Testis (tissue), 3 donors: Measurements from ENCODE around the gene RIPOR2. TPM values are rescaled to one million over a fixed set of nuclear protein-coding genes. Genes with fewer than 3 reads are reported as not detected.

ENCODE experiments used
- DNase-seq: peaks from one replicate; pipeline ENCODE4 v3.0.0-alpha.2; 2019
- H3K27ac ChIP-seq, 2 donors: fragments of 200-600 bp; sonication (generic); one replicate each; pipeline ENCODE4 v1.5.1; 2019
- H3K27me3 ChIP-seq: fragments of 200-600 bp; sonication (generic); one replicate; pipeline ENCODE4 v1.5.1; 2019
- H3K36me3 ChIP-seq: fragments of 200-600 bp; sonication (generic); one replicate; pipeline ENCODE4 v1.5.1; 2017; ENCODE audit warnings: low read depth; ENCODE audit errors: missing control alignments
- H3K4me1 ChIP-seq: fragments of 200-600 bp; sonication (generic); one replicate; pipeline ENCODE4 v1.5.1; 2019
- H3K4me3 ChIP-seq, 2 donors: fragments of 200-600 bp; sonication (generic); one replicate each; pipeline ENCODE4 v1.5.1; 2017 to 2019
- H3K9me3 ChIP-seq: fragments of 200-600 bp; sonication (generic); one replicate; pipeline ENCODE4 v1.5.1; 2017
- CTCF ChIP-seq, 3 experiments: fragments of 450-650 bp in 2 of 3; fragments of 200-600 bp in 1 of 3; sonication (generic) in 1 of 3; IDR thresholded peaks; one replicate each; pipeline ENCODE4 v1.5.1; 2016 to 2019; ENCODE audit warnings: antibody characterized with exemption in 3 of 3, mild to moderate bottlenecking in 2 of 3, moderate library complexity in 1 of 3
- POLR2A ChIP-seq: fragments of 450-650 bp; IDR thresholded peaks from one replicate; pipeline ENCODE4 v1.6.1; 2017; ENCODE audit warnings: antibody characterized with exemption, mild to moderate bottlenecking, moderate library complexity
- WGBS, 2 donors: methylation state at CpG; one replicate each; pipeline ENCODE4 v1.1.5; 2018; 5-methylcytosine and 5-hydroxymethylcytosine counted together
- intact Hi-C: fragments of 100-400 bp; cut with DNase I; formaldehyde crosslinking; loops from one replicate; pipeline ENCODE4 v1.15.1; 2023; ENCODE audit warnings: low total_unique reads
- polyA plus RNA-seq: library from polyadenylated mRNA; stranded (reverse); fragments of 350-450 nt; fragmentation: Illumina TruSeq; extraction: RNeasy Lipid Tissue Mini Kit (QIAGEN cat#74804); gene quantifications from one replicate; pipeline ENCODE4 v1.2.3, GENCODE V29; 2014; ENCODE audit warnings: low read depth, low replicate concordance; ENCODE audit not compliant: insufficient read depth
- total RNA-seq, 2 donors: library from RNA; depleted of rRNA; stranded (reverse); fragments of >200 nt; gene quantifications; one replicate each; pipeline ENCODE4 v1.2.3, GENCODE V29; 2016

The RIPOR2 gene
- total and polyA plus RNA-seq, 3 donors from 2014 or later = 3.7 to 15.1 (median 10.0) TPM

GRCh38 chr6:24807584-24807983, 128.2 kb downstream of the RIPOR2 start:
- no peak overlapping the region for H3K4me3 ChIP-seq
- no peak for DNase-seq
- 94 to 96% methylated on average over 3 of the region's 3 CpGs for WGBS, 2 donors
- TF ChIP-seq CTCF (IDR thresholded peaks at IDR 0.05) = no peak
- TF ChIP-seq POLR2A = no peak
- H3K27ac ChIP-seq = no peak overlapping the region
- intact Hi-C loops = no loop called here
- H3K27me3 ChIP-seq = no peaks in the 10 kb centered on the region
- H3K4me1 ChIP-seq = no peaks in the 10 kb centered on the region
- no peaks in the 10 kb centered on the region for H3K36me3 ChIP-seq
- H3K9me3 ChIP-seq = no peaks in the 10 kb centered on the region

GRCh38 chr6:24802271-24803059, 133.3 kb downstream of the RIPOR2 start:
- no peaks in the 10 kb centered on the region for H3K9me3 ChIP-seq
- DNase-seq = no peak
- intact Hi-C loops = no loop called here
- TF ChIP-seq CTCF (IDR thresholded peaks at IDR 0.05) = no peak
- peaks cover 5% of the 10 kb centered on the region for H3K4me1 ChIP-seq
- 81 to 88% methylated on average over 8 of the region's 8 CpGs for WGBS, 2 donors
- no peak overlapping the region for H3K27ac ChIP-seq
- no peaks in the 10 kb centered on the region for H3K36me3 ChIP-seq
- no peaks in the 10 kb centered on the region for H3K27me3 ChIP-seq
- no peak overlapping the region for H3K4me3 ChIP-seq

GRCh38 chr6:24799541-24799915, 136.2 kb downstream of the RIPOR2 start:
- H3K27ac ChIP-seq = no peak overlapping the region
- no peaks in the 10 kb centered on the region for H3K36me3 ChIP-seq
- H3K4me1 ChIP-seq = peaks cover 5% of the 10 kb centered on the region
- no peak for TF ChIP-seq POLR2A
- TF ChIP-seq CTCF (IDR thresholded peaks at IDR 0.05) = no peak
- no peak for DNase-seq
- H3K27me3 ChIP-seq = no peaks in the 10 kb centered on the region
- intact Hi-C loops = no loop called here
- H3K9me3 ChIP-seq = no peaks in the 10 kb centered on the region
- no peak overlapping the region for H3K4me3 ChIP-seq
- 81 to 86% methylated on average over 1 of the region's 1 CpG for WGBS, 2 donors

- WGBS, 2 donors = 88 to 91% methylated on average over 13 of the region's 13 CpGs
- intact Hi-C loops = no loop called here
Observed at GRCh38 chr6:24798740-24799540, 136.8 kb downstream of the RIPOR2 start, which contains the start of gene ARMH2. Gene ARMH2 (minus strand): TSS chr6:24798917. CDS start chr6:24798857, 60 bp downstream.

More at GRCh38 chr6:24798740-24799540, 136.8 kb downstream of the RIPOR2 start, which contains the start of gene ARMH2:
- no peaks in the 10 kb centered on the region for H3K27me3 ChIP-seq
- H3K4me1 ChIP-seq = peaks cover 5% of the 10 kb centered on the region
- no peak within 1 kb of the TSS for H3K27ac ChIP-seq
- H3K4me3 ChIP-seq = no peak within 1 kb of the TSS
- TF ChIP-seq POLR2A (no peak), CTCF (IDR thresholded peaks at IDR 0.05) (no peak)
- DNase-seq = no peak
- no peaks in the 10 kb centered on the region for H3K9me3 ChIP-seq
- no peaks in the 10 kb centered on the region for H3K36me3 ChIP-seq
